Heart left ventricle (tissue), 16 donors: ENCODE data around the gene TNIK. TPM values are rescaled to one million over a fixed set of nuclear protein-coding genes. Genes with fewer than 3 reads are reported as not detected.
"Not testable (repeated sequence)": the region's sequence is repeated elsewhere in the genome, so short reads cannot be mapped to it uniquely, and the experiment has no call there.

Source experiments
- ATAC-seq, 4 donors: fragments of 200-7000 bp; cut with Tn5 transposase; one replicate each; pipeline ENCODE4 v1.9.1; 2020 to 2022; ENCODE audit warnings: moderate library complexity in 4 of 4, mild to moderate bottlenecking in 3 of 4, moderate number of reproducible peaks in 1 of 4
- DNase-seq, 5 donors: peaks; one replicate each; pipeline ENCODE4 v3.0.0-alpha.2; 2020
- H3K27ac ChIP-seq, 12 donors: fragments of 200-600 bp; sonication (generic) in 4 of 12; one replicate each; pipeline versions ENCODE4 v1.5.0 to v1.8.0; 2016 to 2022; ENCODE audit warnings: mild to moderate bottlenecking in 2 of 12
- H3K27me3 ChIP-seq, 9 donors: fragments of 200-600 bp; sonication (generic) in 2 of 9; one replicate each; pipeline versions ENCODE4 v1.5.1 to v1.8.0; 2016 to 2022; ENCODE audit warnings: mild to moderate bottlenecking in 3 of 9
- H3K36me3 ChIP-seq, 9 donors: fragments of 200-600 bp; sonication (generic) in 2 of 9; one replicate each; pipeline versions ENCODE4 v1.5.0 to v1.8.0; 2018 to 2022; ENCODE audit warnings: mild to moderate bottlenecking in 2 of 9
- H3K4me1 ChIP-seq, 12 donors: fragments of 200-600 bp; sonication (generic) in 4 of 12; one replicate each; pipeline versions ENCODE4 v1.5.0 to v1.8.0; 2016 to 2022; ENCODE audit warnings: mild to moderate bottlenecking in 3 of 12
- H3K4me3 ChIP-seq, 12 donors: fragments of 200-600 bp; sonication (generic) in 4 of 12; one replicate each; pipeline versions ENCODE4 v1.5.0 to v1.8.0; 2017 to 2022; ENCODE audit warnings: mild to moderate bottlenecking in 9 of 12, moderate library complexity in 4 of 12
- H3K9me3 ChIP-seq, 12 donors: fragments of 200-600 bp; sonication (generic) in 4 of 12; one replicate each; pipeline versions ENCODE4 v1.5.0 to v1.8.0; 2016 to 2022; ENCODE audit warnings: mild to moderate bottlenecking in 1 of 12
- CTCF ChIP-seq, 12 donors: fragments of 200-600 bp; sonication (generic) in 4 of 12; IDR thresholded peaks; one replicate each; pipeline versions ENCODE4 v1.5.0 to v1.8.0; 2018 to 2022; ENCODE audit warnings: antibody characterized with exemption in 12 of 12, mild to moderate bottlenecking in 5 of 12
- POLR2A ChIP-seq, 2 donors: fragments of 450-650 bp; IDR thresholded peaks; one replicate each; pipeline ENCODE4 v1.6.1; 2017; ENCODE audit warnings: antibody characterized with exemption in 2 of 2, mild to moderate bottlenecking in 2 of 2, moderate library complexity in 2 of 2
- WGBS, 4 donors: extraction: QIAGEN DNeasy Blood & Tissue Kit in 2 of 4; methylation state at CpG; one replicate each; pipeline versions ENCODE4 v1.1.5 to v1.1.7; 2013 to 2018; 5-methylcytosine and 5-hydroxymethylcytosine counted together
- intact Hi-C, 10 donors: fragments of 100-400 bp; cut with DNase I; formaldehyde crosslinking; loops; one replicate each; pipeline versions ENCODE4 v1.11.1 to v1.14.2; 2022
- polyA plus RNA-seq, 2 donors: library from polyadenylated mRNA; stranded (reverse); fragments of 200-250 nt; gene quantifications; one replicate each; pipeline ENCODE4 v1.2.3, GENCODE V29; 2013
- total RNA-seq, 9 donors: library from RNA; depleted of rRNA in 2 of 9; stranded (reverse); fragments of >200 nt in 2 of 9; fragmentation: NEBNext Ultra II Directional in 3 of 9; extraction: Animal tissue kit (Norgen Biotek cat#: 25700) in 3 of 9; gene quantifications; one replicate each; pipeline versions ENCODE4 v1.1.0 to v1.2.4, GENCODE V29; 2016 to 2023
- donor health status: ischemic (EF 13 %, LVEDD 7.1; RV severe dilation, severe dysfunction).
- donor health status: healthy with polysubstance abuse.
- donor health status: DM: no; HTN: yes; CAD: no.
- donor health status: DM: no; HTN: no; CAD: no.
- donor health status: ischemic (EF 25% LVEDD 6.9; RV normal size, moderate dysfunction).
- donor health status: ischemic (EF 25% LVEDD 5.7; RV mildly dilated, moderate dysfunction).
- donor health status: healthy.
- donor health status: DM: yes; HTN: yes; CAD: no.
- donor health status: ischemic (EF 35%, LVEDD 5.7; RV mildly dilated, moderate dysfunction).
- donor health status: nonischemic (EF 11% LVEDD 7.7; RV severe dilation, severe dysfunction).
- donor health status: DM: yes; HTN: yes; CAD: no.
- donor health status: PGD.
- donor health status: ischemic (EF 29% LVEDD 5.4; RV normal size, mild dysfunction).
- donor health status: nonischemic (EF 23%, LVEDD 6.1; RV moderate dilation, normal function).

TNIK gene
- total and polyA plus RNA-seq, 11 donors: 12.3 to 51.6 (median 32.4) TPM

GRCh38 chr3:171307988-171308387 is 152.2 kb downstream of the TNIK start:
- H3K27ac ChIP-seq: no peak overlapping the region
- H3K4me1 ChIP-seq: peaks cover 0 to 36% (median 14%) of the 10 kb centered on the region in 12 donors
- H3K9me3 ChIP-seq: peaks cover 0 to 7% (median 0%) of the 10 kb centered on the region in 12 donors
- 44 to 90% (median 82%) methylated on average over 2 of the region's 2 CpGs for WGBS, 4 donors
- ATAC-seq: no peak
- no peak for TF ChIP-seq POLR2A (IDR thresholded peaks at IDR 0.05)
- no peak for TF ChIP-seq CTCF (IDR thresholded peaks at IDR 0.05)
- DNase-seq: no peak
- no peak overlapping the region for H3K4me3 ChIP-seq
- no peaks in the 10 kb centered on the region for H3K27me3 ChIP-seq
- intact Hi-C loops: loop anchor here in 1 of 10 donors (10.0 kb wide), 1 partner anchor 257 kb away; no protein-coding TSS in a partner anchor
- H3K36me3 ChIP-seq: no peaks in the 10 kb centered on the region

GRCh38 chr3:171307046-171307585 is 153.1 kb downstream of the TNIK start:
- intact Hi-C loops: loop anchor here in 1 of 10 donors (10.0 kb wide), 1 partner anchor 258 kb away; no protein-coding TSS in a partner anchor
- Histone ChIP-seq H3K27me3 (no peaks in the 10 kb centered on the region), H3K4me1 (peaks cover 0 to 32% (median 15%) of the 10 kb centered on the region in 12 donors), H3K4me3 (peak overlapping the region in 1 of 12 donors; percentile 14), H3K9me3 (peaks cover 0 to 7% (median 0%) of the 10 kb centered on the region in 12 donors), H3K36me3 (no peaks in the 10 kb centered on the region), H3K27ac (peak overlapping the region; percentile 54 to 85 (median 75))
- WGBS, 4 donors: 31 to 49% (median 39%) methylated on average over 4 of the region's 4 CpGs
- no peak for ATAC-seq
- no peak for DNase-seq
- no peak for TF ChIP-seq POLR2A (IDR thresholded peaks at IDR 0.05)
- no peak for TF ChIP-seq CTCF (IDR thresholded peaks at IDR 0.05)

- Histone ChIP-seq H3K4me3 (peak overlapping the region in 5 of 12 donors; percentile 6 to 32 (median 7)), H3K27me3 (no peaks in the 10 kb centered on the region), H3K27ac (peak overlapping the region; percentile 54 to 85 (median 75)), H3K4me1 (peaks cover 0 to 34% (median 15%) of the 10 kb centered on the region in 12 donors), H3K9me3 (peaks cover 0 to 7% (median 0%) of the 10 kb centered on the region in 12 donors), H3K36me3 (no peaks in the 10 kb centered on the region)
- DNase-seq (peak; percentile 76 to 84 (median 79)), ATAC-seq (peak; percentile 91 to 94 (median 93))
- TF ChIP-seq CTCF (IDR thresholded peaks at IDR 0.05): no peak
- no peak for TF ChIP-seq POLR2A (IDR thresholded peaks at IDR 0.05)
- 3 to 15% (median 9%) methylated on average over 6 of the region's 6 CpGs for WGBS, 4 donors
- intact Hi-C loops: loop anchor here in 1 of 10 donors (10.0 kb wide), 1 partner anchor 258 kb away; no protein-coding TSS in a partner anchor
Observed at GRCh38 chr3:171306631-171307030, 153.6 kb downstream of the TNIK start.

GRCh38 chr3:171305823-171306222 is 154.4 kb downstream of the TNIK start:
- not testable (repeated sequence) for H3K27me3 ChIP-seq, H3K36me3 ChIP-seq, DNase-seq, H3K9me3 ChIP-seq, ATAC-seq, H3K4me3 ChIP-seq
- WGBS, 4 donors: 70 to 76% (median 72%) methylated on average over 3 of the region's 3 CpGs
- peak overlapping the region; percentile 54 to 85 (median 75) for H3K27ac ChIP-seq
- intact Hi-C loops: loop anchor here in 1 of 10 donors (10.0 kb wide), 1 partner anchor 259 kb away; no protein-coding TSS in a partner anchor
- peaks cover 0 to 35% (median 15%) of the 10 kb centered on the region in 12 donors for H3K4me1 ChIP-seq

- H3K4me3 ChIP-seq, H3K9me3 ChIP-seq, ATAC-seq, H3K27ac ChIP-seq, DNase-seq, H3K36me3 ChIP-seq, H3K27me3 ChIP-seq: not testable (repeated sequence)
- 92 to 97% (median 95%) methylated on average over 2 to 4 of the region's 4 CpGs for WGBS, 4 donors
- peaks cover 0 to 23% (median 10%) of the 10 kb centered on the region in 12 donors for H3K4me1 ChIP-seq
- intact Hi-C loops: loop anchor here in 1 of 10 donors (10.0 kb wide), 1 partner anchor 260 kb away; no protein-coding TSS in a partner anchor
Observed at GRCh38 chr3:171304498-171304897, 155.7 kb downstream of the TNIK start.

- not testable (repeated sequence) for H3K27me3 ChIP-seq, ATAC-seq, H3K4me3 ChIP-seq, H3K9me3 ChIP-seq, H3K36me3 ChIP-seq, DNase-seq
- Histone ChIP-seq H3K4me1 (peaks cover 0 to 23% (median 9%) of the 10 kb centered on the region in 12 donors), H3K27ac (peak overlapping the region in 1 of 12 donors; percentile 32)
- intact Hi-C loops: loop anchor here in 1 of 10 donors (10.0 kb wide), 1 partner anchor 261 kb away; no protein-coding TSS in a partner anchor
- WGBS, 4 donors: 89 to 100% (median 94%) methylated on average over 1 of the region's 1 CpG
Observed at GRCh38 chr3:171304017-171304416, 156.2 kb downstream of the TNIK start.
